ENCODE measurements around the gene OR3A3. TPM values are rescaled to one million over a fixed set of nuclear protein-coding genes. Genes with fewer than 3 reads are reported as not detected.

OR3A3 gene
- total and polyA plus RNA-seq, 10 of the 15 experiments (the other 5 are each of a cell fraction or from before 2014, with no cell fraction given), result 0.07 TPM; not detected in 9

- FAIRE-seq, result no peak
- ChIA-PET POLR2A (no interaction called here), SMC1A (ENCODE audit: uncharacterized antibody, unreplicated experiment) (no interaction called here), RAD21 (ENCODE audit: unreplicated experiment) (no interaction called here), CTCF (interaction anchor here (1.2 kb wide), 1 partner anchor 13 kb away, joined by 3 read pairs; no protein-coding TSS in a partner anchor)
- Histone ChIP-seq H4K20me1 (ENCODE audit: control insufficient read depth, insufficient read depth) (no peaks in the 10 kb centered on the region), H3K27me3 (replicated peaks in 1 of 2; ENCODE audit: control insufficient read depth in 2 of 2, insufficient read depth in 2 of 2, low read length in 1 of 2) (no peaks in the 10 kb centered on the region), H3K4me3 (no peak overlapping the region), H3K36me3 (ENCODE audit: control insufficient read depth in 2 of 2, insufficient read depth in 2 of 2, low read length in 1 of 2) (no peaks in the 10 kb centered on the region), H3K4me1 (ENCODE audit: control insufficient read depth, insufficient read depth, low read length) (no peaks in the 10 kb centered on the region), H3K79me2 (ENCODE audit: control insufficient read depth, insufficient read depth, low read length) (no peaks in the 10 kb centered on the region), H3K27ac (ENCODE audit: control insufficient read depth, insufficient read depth) (no peak overlapping the region), H3K9ac (ENCODE audit: control insufficient read depth, insufficient read depth, low read length) (no peak overlapping the region), H2AFZ (ENCODE audit: control insufficient read depth, low read depth, low read length) (no peak overlapping the region), H3K4me2 (ENCODE audit: control insufficient read depth, insufficient read depth) (no peak overlapping the region), H3K9me3 (replicated peaks; ENCODE audit: control insufficient read depth, insufficient read depth, low read length) (no peaks in the 10 kb centered on the region)
- no peak for ATAC-seq
- WGBS (ENCODE audit: insufficient coverage, insufficient replicate concordance, low lambda C conversion rate, missing lambda C conversion rate), result 25% methylated on average over 8 of the region's 8 CpGs
- intact Hi-C loops (cut with micrococcal nuclease; ENCODE audit: unreplicated experiment) (no loop called here), in situ Hi-C loops (cut with MboI) (no loop called here)
- DNase-seq (ENCODE audit: low read depth, low spot score), result no peak
- BruUV-seq (replicated peaks), result no TSS peak
- TF ChIP-seq ATF3 (IDR thresholded peaks at IDR 0.05; ENCODE audit: borderline replicate concordance, extremely low read depth, low read depth, low read length) (no peak), CREB1 (IDR thresholded peaks at IDR 0.05; ENCODE audit: low read depth) (no peak), CEBPB (IDR thresholded peaks at IDR 0.05; ENCODE audit: borderline replicate concordance in 1 of 2, low read depth in 2 of 2, low read length in 2 of 2) (no peak), ZSCAN29 (IDR thresholded peaks at IDR 0.05) (no peak), RELB (IDR thresholded peaks at IDR 0.05; ENCODE audit: low read depth) (no peak), BMI1 (IDR thresholded peaks at IDR 0.05; ENCODE audit: borderline replicate concordance) (no peak), MXI1 (IDR thresholded peaks at IDR 0.05; ENCODE audit: low read depth, low read length) (no peak), ETV6 (conservative IDR thresholded peaks at IDR 0.05 in 1 of 2, IDR thresholded peaks at IDR 0.05 in 1 of 2; ENCODE audit: borderline replicate concordance in 1 of 2, low read depth in 1 of 2) (no peak), PKNOX1 (IDR thresholded peaks at IDR 0.05) (no peak), FOXM1 (IDR thresholded peaks at IDR 0.05; ENCODE audit: low read depth, low read length) (no peak), BCLAF1 (IDR thresholded peaks at IDR 0.05) (no peak), LARP7 (IDR thresholded peaks at IDR 0.05) (no peak)
- TF ChIP-seq, protein P1, sequence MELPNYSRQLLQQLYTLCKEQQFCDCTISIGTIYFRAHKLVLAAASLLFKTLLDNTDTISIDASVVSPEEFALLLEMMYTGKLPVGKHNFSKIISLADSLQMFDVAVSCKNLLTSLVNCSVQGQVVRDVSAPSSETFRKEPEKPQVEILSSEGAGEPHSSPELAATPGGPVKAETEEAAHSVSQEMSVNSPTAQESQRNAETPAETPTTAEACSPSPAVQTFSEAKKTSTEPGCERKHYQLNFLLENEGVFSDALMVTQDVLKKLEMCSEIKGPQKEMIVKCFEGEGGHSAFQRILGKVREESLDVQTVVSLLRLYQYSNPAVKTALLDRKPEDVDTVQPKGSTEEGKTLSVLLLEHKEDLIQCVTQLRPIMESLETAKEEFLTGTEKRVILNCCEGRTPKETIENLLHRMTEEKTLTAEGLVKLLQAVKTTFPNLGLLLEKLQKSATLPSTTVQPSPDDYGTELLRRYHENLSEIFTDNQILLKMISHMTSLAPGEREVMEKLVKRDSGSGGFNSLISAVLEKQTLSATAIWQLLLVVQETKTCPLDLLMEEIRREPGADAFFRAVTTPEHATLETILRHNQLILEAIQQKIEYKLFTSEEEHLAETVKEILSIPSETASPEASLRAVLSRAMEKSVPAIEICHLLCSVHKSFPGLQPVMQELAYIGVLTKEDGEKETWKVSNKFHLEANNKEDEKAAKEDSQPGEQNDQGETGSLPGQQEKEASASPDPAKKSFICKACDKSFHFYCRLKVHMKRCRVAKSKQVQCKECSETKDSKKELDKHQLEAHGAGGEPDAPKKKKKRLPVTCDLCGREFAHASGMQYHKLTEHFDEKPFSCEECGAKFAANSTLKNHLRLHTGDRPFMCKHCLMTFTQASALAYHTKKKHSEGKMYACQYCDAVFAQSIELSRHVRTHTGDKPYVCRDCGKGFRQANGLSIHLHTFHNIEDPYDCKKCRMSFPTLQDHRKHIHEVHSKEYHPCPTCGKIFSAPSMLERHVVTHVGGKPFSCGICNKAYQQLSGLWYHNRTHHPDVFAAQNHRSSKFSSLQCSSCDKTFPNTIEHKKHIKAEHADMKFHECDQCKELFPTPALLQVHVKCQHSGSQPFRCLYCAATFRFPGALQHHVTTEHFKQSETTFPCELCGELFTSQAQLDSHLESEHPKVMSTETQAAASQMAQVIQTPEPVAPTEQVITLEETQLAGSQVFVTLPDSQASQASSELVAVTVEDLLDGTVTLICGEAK (IDR thresholded peaks at IDR 0.05; ENCODE audit: borderline replicate concordance), result no peak
Measured at GRCh38 chr17:3378321-3378720, 32.8 kb upstream of the OR3A3 start.
